AG04450 (cell line): Measurements from ENCODE around the gene ABCC5. TPM values are rescaled to one million over a fixed set of nuclear protein-coding genes. Genes with fewer than 3 reads are reported as not detected.

Experiments
- CTCF ChIA-PET: fragments of 300-600, 350-600 bp; formaldehyde crosslinking; extraction: SDS; loops from one replicate; lab custom pipeline; 2022; ENCODE audit warnings: antibody characterized with exemption, inconsistent platforms; lab: Charles Lee
- POLR2A ChIA-PET: fragments of 350-600 bp; formaldehyde crosslinking; extraction: SDS; loops from one replicate; lab custom pipeline; 2021; ENCODE audit warnings: antibody characterized with exemption, inconsistent platforms; lab: Yijun Ruan, JAX
- DNase-seq: peaks from one replicate; pipeline ENCODE4 v3.0.0-alpha.2; 2011; ENCODE audit warnings: low read depth, low spot score
- H3K27ac ChIP-seq: one replicate; pipeline ENCODE4 v1.5.1; 2012; ENCODE audit warnings: low read depth, low read length, control low read depth
- H3K27me3 ChIP-seq: one replicate; pipeline ENCODE4 v1.6.0; 2012; ENCODE audit warnings: low read length; ENCODE audit not compliant: control insufficient read depth, insufficient read depth
- H3K4me3 ChIP-seq: 2 replicates; pipeline ENCODE4 v1.5.1; 2011; ENCODE audit warnings: mild to moderate bottlenecking, low read depth, low read length, control low read depth
- H3K9me3 ChIP-seq: 2 replicates; pipeline ENCODE4 v1.5.1; 2012; ENCODE audit warnings: low read length; ENCODE audit not compliant: control insufficient read depth, insufficient read depth
- CTCF ChIP-seq: IDR thresholded peaks from 2 replicates; pipeline ENCODE4 v1.5.1; 2011; ENCODE audit warnings: low read depth, low read length, control low read depth, inconsistent platforms
- polyA minus RNA-seq: library from RNA; depleted of rRNA, polyadenylated mRNA; stranded (reverse); fragments of >200 nt; gene quantifications from 2 replicates; pipeline ENCODE4 v1.2.3, GENCODE V29; 2011; rRNA and poly(A)+ RNA removed
- polyA plus RNA-seq: library from polyadenylated mRNA; depleted of rRNA; stranded (reverse); fragments of >200 nt; gene quantifications from 2 replicates; pipeline ENCODE4 v1.2.3, GENCODE V29; 2011; rRNA removed

Gene ABCC5
- polyA plus RNA-seq (27.4 and 30.6 TPM in 2 replicates), polyA minus RNA-seq (19.5 and 20.5 TPM in 2 replicates)

GRCh38 chr3:184017672-184018423 lies at the start of gene ABCC5:
Gene ABCC5 (minus strand): TSS chr3:184017884. CDS start chr3:184014392, 3,492 bp downstream.
- Histone ChIP-seq H3K27ac (peak within 1 kb of the TSS; percentile 31), H3K4me3 (peak within 1 kb of the TSS; percentile 100), H3K27me3 (peaks cover 3% of the 10 kb centered on the region), H3K9me3 (peaks cover 3% of the 10 kb centered on the region; the same call in 1 of the 2 replicates)
- 0 out of 2 replicates have a peak, but pooled peaks have one; percentile 1 for TF ChIP-seq CTCF
- CTCF ChIA-PET = interaction anchor here (0.6 to 5.0 kb wide), 18 partner anchors 11 to 384 kb away, joined by 3 to 48 read pairs (median 4); partner anchors contain the start of gene PARL
- DNase-seq = peak; percentile 81
- POLR2A ChIA-PET = interaction anchor here (0.5 to 1.3 kb wide), 5 partner anchors 10 to 156 kb away, joined by 3 to 4 read pairs (median 3); no protein-coding TSS in a partner anchor

GRCh38 chr3:184066211-184066610 lies 48.5 kb upstream of the ABCC5 start:
- Histone ChIP-seq H3K9me3 (0 out of 2 replicates have a peak, but pooled peaks cover 3% of the 10 kb centered on the region), H3K4me3 (no peak overlapping the region), H3K27me3 (peaks cover 6% of the 10 kb centered on the region), H3K27ac (no peak overlapping the region)
- ChIA-PET CTCF (no interaction called here), POLR2A (no interaction called here)
- no peak for TF ChIP-seq CTCF
- DNase-seq = no peak

GRCh38 chr3:184062637-184063036 lies 45.0 kb upstream of the ABCC5 start:
- Histone ChIP-seq H3K4me3 (no peak overlapping the region), H3K27ac (no peak overlapping the region), H3K9me3 (no peaks in the 10 kb centered on the region), H3K27me3 (peaks cover 6% of the 10 kb centered on the region)
- ChIA-PET CTCF (no interaction called here), POLR2A (no interaction called here)
- DNase-seq = no peak
- no peak for TF ChIP-seq CTCF

- H3K27me3 ChIP-seq = peaks cover 13% of the 10 kb centered on the region
- ChIA-PET CTCF (interaction anchor here (1.4 kb wide), 1 partner anchor 10 kb away, joined by 4 read pairs; no protein-coding TSS in a partner anchor), POLR2A (no interaction called here)
- no peak overlapping the region for H3K4me3 ChIP-seq
- no peak for DNase-seq
- no peaks in the 10 kb centered on the region for H3K9me3 ChIP-seq
- H3K27ac ChIP-seq = no peak overlapping the region
- no peak for TF ChIP-seq CTCF
Observed at GRCh38 chr3:184059424-184059823, 41.7 kb upstream of the ABCC5 start.

GRCh38 chr3:184058029-184058428 lies 40.3 kb upstream of the ABCC5 start:
- CTCF ChIA-PET = interaction anchor here (0.8 to 1.4 kb wide), 3 partner anchors 12 to 192 kb away, joined by 3 to 6 read pairs (median 4); partner anchors contain the start of gene EEF1AKMT4
- no peak overlapping the region for H3K4me3 ChIP-seq
- H3K9me3 ChIP-seq = no peaks in the 10 kb centered on the region
- POLR2A ChIA-PET = no interaction called here
- DNase-seq = no peak
- no peak for TF ChIP-seq CTCF
- no peak overlapping the region for H3K27ac ChIP-seq
- H3K27me3 ChIP-seq = peaks cover 9% of the 10 kb centered on the region
